HEK293 (cell line): ENCODE measurements around the gene UGCG.

Experiments
- GFI1B ChIP-seq: fragments of 450-650 bp; formaldehyde crosslinking; IDR thresholded peaks from 2 replicates; pipeline ENCODE4 v1.5.1; 2016; ENCODE audit warnings: missing biosample characterization, missing genetic modification characterization
- GLIS2 ChIP-seq: fragments of 450-650 bp; formaldehyde crosslinking; IDR thresholded peaks from 2 replicates; pipeline ENCODE4 v1.5.1; 2016; ENCODE audit warnings: missing biosample characterization, missing genetic modification characterization
- KLF16 ChIP-seq: fragments of 450-650 bp; formaldehyde crosslinking; IDR thresholded peaks from 2 replicates; pipeline ENCODE4 v1.5.1; 2017; ENCODE audit warnings: missing biosample characterization, missing genetic modification characterization
- MZF1 ChIP-seq: fragments of 450-650 bp; formaldehyde crosslinking; IDR thresholded peaks from 2 replicates; pipeline ENCODE4 v1.5.1; 2017; ENCODE audit warnings: missing biosample characterization, missing genetic modification characterization, borderline replicate concordance
- PATZ1 ChIP-seq: fragments of 450-650 bp; formaldehyde crosslinking; IDR thresholded peaks from 2 replicates; pipeline ENCODE4 v1.5.1; 2016; ENCODE audit warnings: missing biosample characterization, missing genetic modification characterization
- PRDM2 ChIP-seq: fragments of 450-650 bp; formaldehyde crosslinking; IDR thresholded peaks from 2 replicates; pipeline ENCODE4 v1.5.1; 2016; ENCODE audit warnings: missing biosample characterization, missing genetic modification characterization, borderline replicate concordance
- SETDB1 ChIP-seq: IDR thresholded peaks from one replicate; pipeline ENCODE4 v1.6.1; 2017; ENCODE audit warnings: mild to moderate bottlenecking, low read length, moderate library complexity, mixed read lengths; ENCODE audit not compliant: insufficient read length
- TSHZ1 ChIP-seq: fragments of 450-650 bp; formaldehyde crosslinking; IDR thresholded peaks from 2 replicates; pipeline ENCODE4 v1.5.1; 2016; ENCODE audit warnings: missing biosample characterization, missing genetic modification characterization, borderline replicate concordance
- ZEB2 ChIP-seq: fragments of 450-650 bp; formaldehyde crosslinking; IDR thresholded peaks from 2 replicates; pipeline ENCODE4 v1.5.1; 2016; ENCODE audit warnings: missing biosample characterization, missing genetic modification characterization
- ZFP37 ChIP-seq: fragments of 450-650 bp; formaldehyde crosslinking; IDR thresholded peaks from 2 replicates; pipeline ENCODE4 v1.5.1; 2016; ENCODE audit warnings: missing biosample characterization, missing genetic modification characterization
- ZNF184 ChIP-seq: fragments of 450-650 bp; IDR thresholded peaks from 2 replicates; pipeline ENCODE4 v1.5.1; 2018; ENCODE audit warnings: missing biosample characterization, mild to moderate bottlenecking, missing genetic modification characterization
- ZNF37A ChIP-seq: fragments of 450-650 bp; IDR thresholded peaks from 2 replicates; pipeline ENCODE4 v1.5.1; 2018; ENCODE audit warnings: missing biosample characterization, missing genetic modification characterization
- ZNF416 ChIP-seq: fragments of 450-650 bp; formaldehyde crosslinking; IDR thresholded peaks from 2 replicates; pipeline ENCODE4 v1.5.1; 2016; ENCODE audit warnings: missing biosample characterization, missing genetic modification characterization
- ZNF558 ChIP-seq: fragments of 450-650 bp; formaldehyde crosslinking; IDR thresholded peaks from 2 replicates; pipeline ENCODE4 v1.5.1; 2016; ENCODE audit warnings: missing biosample characterization, missing genetic modification characterization
- ZNF624 ChIP-seq: fragments of 450-650 bp; formaldehyde crosslinking; IDR thresholded peaks from 2 replicates; pipeline ENCODE4 v1.5.1; 2017; ENCODE audit warnings: missing biosample characterization, missing genetic modification characterization
- ZNF626 ChIP-seq: fragments of 450-650 bp; sonication (Bioruptor Pico); formaldehyde crosslinking; IDR thresholded peaks from 2 replicates; pipeline ENCODE4 v1.5.1; 2018; ENCODE audit warnings: missing biosample characterization, missing genetic modification characterization, inconsistent platforms
- ZNF629 ChIP-seq: fragments of 450-650 bp; formaldehyde crosslinking; IDR thresholded peaks from 2 replicates; pipeline ENCODE4 v1.5.1; 2017; ENCODE audit warnings: missing biosample characterization, missing genetic modification characterization
- ZNF76 ChIP-seq: fragments of 450-650 bp; formaldehyde crosslinking; IDR thresholded peaks from 2 replicates; pipeline ENCODE4; 2016; ENCODE audit warnings: low read depth, missing biosample characterization, missing genetic modification characterization, borderline replicate concordance
- ZNF768 ChIP-seq: fragments of 450-650 bp; formaldehyde crosslinking; IDR thresholded peaks from 2 replicates; pipeline ENCODE4 v1.5.1; 2018; ENCODE audit warnings: missing biosample characterization, mild to moderate bottlenecking, missing genetic modification characterization
- ZNF785 ChIP-seq: fragments of 450-650 bp; formaldehyde crosslinking; IDR thresholded peaks from 2 replicates; pipeline ENCODE4 v1.5.1; 2016; ENCODE audit warnings: missing biosample characterization, missing genetic modification characterization
- ZNF791 ChIP-seq: fragments of 450-650 bp; formaldehyde crosslinking; IDR thresholded peaks from 2 replicates; pipeline ENCODE4 v1.5.1; 2016; ENCODE audit warnings: missing biosample characterization, missing genetic modification characterization
- TF ChIP-seq, protein P1 (sequence below): fragments of 450-650 bp; formaldehyde crosslinking; IDR thresholded peaks from 2 replicates; pipeline ENCODE4 v1.5.1; 2016; ENCODE audit warnings: missing biosample characterization, missing genetic modification characterization
- TF ChIP-seq, protein P2 (sequence below): sonication (generic); formaldehyde crosslinking; IDR thresholded peaks from 2 replicates; pipeline ENCODE4 v1.8.1; 2022; ENCODE audit warnings: mild to moderate bottlenecking, moderate library complexity, missing genetic modification reagents
- TF ChIP-seq, protein P3 (sequence below): fragments of 450-650 bp; formaldehyde crosslinking; IDR thresholded peaks from 2 replicates; pipeline ENCODE4 v1.5.1; 2016; ENCODE audit warnings: missing biosample characterization, missing genetic modification characterization

UGCG gene

DNA sequence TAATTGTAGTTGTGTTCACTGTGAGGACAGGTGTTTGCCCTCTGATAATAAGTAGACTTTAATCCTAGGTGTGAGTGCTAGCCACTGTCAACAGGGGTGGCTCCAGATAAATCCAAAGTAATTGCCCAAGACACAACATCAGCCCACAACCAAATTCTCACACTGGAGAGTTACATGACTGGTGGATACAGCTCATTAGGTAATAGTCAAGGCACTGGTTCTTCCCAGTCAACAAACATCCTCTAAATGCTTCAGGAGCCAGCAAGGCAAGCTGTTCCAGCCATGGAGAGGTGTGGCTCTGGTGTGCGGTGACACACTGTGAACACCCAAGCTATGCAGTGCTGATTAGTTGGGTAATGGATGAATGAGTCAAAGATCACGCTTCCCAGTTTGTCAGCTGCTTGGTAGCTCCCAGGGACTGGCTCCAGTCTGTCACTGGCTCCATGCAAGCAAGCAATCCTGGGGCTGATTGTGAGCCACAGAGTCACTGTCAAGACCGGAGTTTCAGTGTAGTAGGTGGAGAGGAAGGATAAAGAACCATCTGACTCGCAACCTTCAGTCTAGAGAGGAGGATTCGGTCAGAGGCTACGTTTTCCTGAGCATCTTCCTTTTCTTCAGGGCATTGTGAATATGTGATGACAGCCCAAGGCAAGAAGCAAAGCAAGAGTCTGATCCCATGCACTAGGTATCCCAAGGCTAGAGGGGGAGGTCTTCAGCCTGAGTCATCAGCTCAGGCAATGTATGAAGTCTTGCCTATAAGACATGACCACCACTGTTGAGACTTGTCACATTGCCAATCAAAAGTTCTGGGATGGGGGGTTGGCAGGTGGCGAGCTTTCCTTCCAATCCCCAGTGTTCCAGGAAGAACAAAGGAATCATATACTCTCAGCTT is 63.1 kb downstream of the UGCG start (continued):
- no peak for TF ChIP-seq PRDM2 (tag by site-specific recombination)
- TF ChIP-seq, protein P1, sequence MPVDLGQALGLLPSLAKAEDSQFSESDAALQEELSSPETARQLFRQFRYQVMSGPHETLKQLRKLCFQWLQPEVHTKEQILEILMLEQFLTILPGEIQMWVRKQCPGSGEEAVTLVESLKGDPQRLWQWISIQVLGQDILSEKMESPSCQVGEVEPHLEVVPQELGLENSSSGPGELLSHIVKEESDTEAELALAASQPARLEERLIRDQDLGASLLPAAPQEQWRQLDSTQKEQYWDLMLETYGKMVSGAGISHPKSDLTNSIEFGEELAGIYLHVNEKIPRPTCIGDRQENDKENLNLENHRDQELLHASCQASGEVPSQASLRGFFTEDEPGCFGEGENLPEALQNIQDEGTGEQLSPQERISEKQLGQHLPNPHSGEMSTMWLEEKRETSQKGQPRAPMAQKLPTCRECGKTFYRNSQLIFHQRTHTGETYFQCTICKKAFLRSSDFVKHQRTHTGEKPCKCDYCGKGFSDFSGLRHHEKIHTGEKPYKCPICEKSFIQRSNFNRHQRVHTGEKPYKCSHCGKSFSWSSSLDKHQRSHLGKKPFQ (tag by site-specific recombination), result 0 out of 2 replicates have a peak, but pooled peaks have one; percentile 17
- TF ChIP-seq ZEB2 (tag by site-specific recombination), result no peak
- TF ChIP-seq MZF1 (tag by site-specific recombination), result no peak
- TF ChIP-seq SETDB1, result no peak
- TF ChIP-seq GFI1B (tag by site-specific recombination), result no peak
- peak; percentile 38; the same call in 1 of the 2 replicates for TF ChIP-seq ZNF629 (tag by site-specific recombination)
- no peak for TF ChIP-seq ZNF416 (tag by site-specific recombination)
- TF ChIP-seq TSHZ1, result no peak
- no peak for TF ChIP-seq ZNF791 (tag by site-specific recombination)
- TF ChIP-seq ZNF785 (tag by site-specific recombination), result no peak
- no peak for TF ChIP-seq ZNF37A (tag by site-specific recombination)
- TF ChIP-seq GLIS2 (tag by site-specific recombination), result no peak
- TF ChIP-seq ZNF626 (tag by site-specific recombination), result no peak
- no peak for TF ChIP-seq KLF16 (tag by site-specific recombination)
- TF ChIP-seq, protein P2, sequence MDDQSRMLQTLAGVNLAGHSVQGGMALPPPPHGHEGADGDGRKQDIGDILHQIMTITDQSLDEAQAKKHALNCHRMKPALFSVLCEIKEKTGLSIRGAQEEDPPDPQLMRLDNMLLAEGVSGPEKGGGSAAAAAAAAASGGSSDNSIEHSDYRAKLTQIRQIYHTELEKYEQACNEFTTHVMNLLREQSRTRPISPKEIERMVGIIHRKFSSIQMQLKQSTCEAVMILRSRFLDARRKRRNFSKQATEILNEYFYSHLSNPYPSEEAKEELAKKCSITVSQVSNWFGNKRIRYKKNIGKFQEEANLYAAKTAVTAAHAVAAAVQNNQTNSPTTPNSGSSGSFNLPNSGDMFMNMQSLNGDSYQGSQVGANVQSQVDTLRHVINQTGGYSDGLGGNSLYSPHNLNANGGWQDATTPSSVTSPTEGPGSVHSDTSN, result no peak
- TF ChIP-seq ZNF558, result no peak
- no peak for TF ChIP-seq ZNF76 (tag by site-specific recombination)
- no peak for TF ChIP-seq ZFP37 (tag by site-specific recombination)
- TF ChIP-seq PATZ1 (tag by site-specific recombination), result no peak
- TF ChIP-seq ZNF184 (tag by site-specific recombination), result no peak
- TF ChIP-seq, protein P3, sequence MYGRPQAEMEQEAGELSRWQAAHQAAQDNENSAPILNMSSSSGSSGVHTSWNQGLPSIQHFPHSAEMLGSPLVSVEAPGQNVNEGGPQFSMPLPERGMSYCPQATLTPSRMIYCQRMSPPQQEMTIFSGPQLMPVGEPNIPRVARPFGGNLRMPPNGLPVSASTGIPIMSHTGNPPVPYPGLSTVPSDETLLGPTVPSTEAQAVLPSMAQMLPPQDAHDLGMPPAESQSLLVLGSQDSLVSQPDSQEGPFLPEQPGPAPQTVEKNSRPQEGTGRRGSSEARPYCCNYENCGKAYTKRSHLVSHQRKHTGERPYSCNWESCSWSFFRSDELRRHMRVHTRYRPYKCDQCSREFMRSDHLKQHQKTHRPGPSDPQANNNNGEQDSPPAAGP (tag by site-specific recombination), result peak; percentile 43; the same call in 1 of the 2 replicates
- TF ChIP-seq ZNF624 (tag by site-specific recombination), result no peak
- no peak for TF ChIP-seq ZNF768 (tag by site-specific recombination)
